ENCODE data around the gene REEP2.

Gene REEP2

GRCh38 chr5:138466900-138467710 is 28.2 kb downstream of the REEP2 start:
- no peak for DNase-seq (ENCODE audit: low read depth)
- no peak for TF ChIP-seq CTCF (IDR thresholded peaks at IDR 0.05; ENCODE audit: insufficient read depth, low read depth, low read length, missing control alignments)
- H3K4me3 ChIP-seq (ENCODE audit: low read length) = peak overlapping the region; percentile 97

GRCh38 chr5:138467711-138468132 is 28.9 kb downstream of the REEP2 start:
- no peak for DNase-seq (ENCODE audit: low read depth)
- peak; percentile 1 for TF ChIP-seq CTCF (IDR thresholded peaks at IDR 0.05; ENCODE audit: insufficient read depth, low read depth, low read length, missing control alignments)
- peak overlapping the region; percentile 97 for H3K4me3 ChIP-seq (ENCODE audit: low read length)

- no peak for TF ChIP-seq CTCF (IDR thresholded peaks at IDR 0.05; ENCODE audit: insufficient read depth, low read depth, low read length, missing control alignments)
- DNase-seq (ENCODE audit: low read depth) = peak; percentile 58
- H3K4me3 ChIP-seq (ENCODE audit: low read length) = peak overlapping the region; percentile 97
Measured at GRCh38 chr5:138468133-138468965, 29.5 kb downstream of the REEP2 start.

- TF ChIP-seq CTCF (IDR thresholded peaks at IDR 0.05; ENCODE audit: insufficient read depth, low read depth, low read length, missing control alignments) = no peak
- no peak for DNase-seq (ENCODE audit: low read depth)
- H3K4me3 ChIP-seq (ENCODE audit: low read length) = no peak overlapping the region
Measured at GRCh38 chr5:138468966-138469539, 30.2 kb downstream of the REEP2 start.

- peak; percentile 89 for DNase-seq (ENCODE audit: low read depth)
- TF ChIP-seq CTCF (IDR thresholded peaks at IDR 0.05; ENCODE audit: insufficient read depth, low read depth, low read length, missing control alignments) = no peak
Measured at GRCh38 chr5:138469540-138470321, 30.9 kb downstream of the REEP2 start.

GRCh38 chr5:138470322-138471051 is 31.6 kb downstream of the REEP2 start:
- TF ChIP-seq CTCF (IDR thresholded peaks at IDR 0.05; ENCODE audit: insufficient read depth, low read depth, low read length, missing control alignments) = no peak
- no peak overlapping the region for H3K4me3 ChIP-seq (ENCODE audit: low read length)
- DNase-seq (ENCODE audit: low read depth) = peak; percentile 86

More at GRCh38 chr5:138469540-138470321, 30.9 kb downstream of the REEP2 start:
- H3K4me3 ChIP-seq (ENCODE audit: low read length) = no peak overlapping the region
